Spleen (tissue), 7 donors: ENCODE data around the gene PSMD1.

Source experiments
- CTCF ChIP-seq, 11 experiments: fragments of 200-600 bp in 7 of 11; fragments of 450-650 bp in 4 of 11; sonication (generic) in 4 of 11; IDR thresholded peaks in 8 of 11; conservative IDR thresholded peaks in 3 of 11; 1 replicate in 7 of 11; 2 replicates in 4 of 11; pipeline versions ENCODE4 v1.4.0 to v1.8.0; 2016 to 2021; ENCODE audit warnings: antibody characterized with exemption in 11 of 11, inconsistent platforms in 4 of 11, mild to moderate bottlenecking in 1 of 11
- POLR2AphosphoS5 ChIP-seq, 3 donors: sonication (generic); formaldehyde crosslinking; IDR thresholded peaks; one replicate each; pipeline ENCODE4 v1.5.1; 2017; ENCODE audit warnings: antibody characterized with exemption in 3 of 3
- donor health status: DM: no; HTN: no; CAD: no; lungs with moderate emphysema.
- donor health status: DM: no; HTN: no; CAD: no.
- donor health status: DM: no; HTN: no; CAD: no.

- TF ChIP-seq POLR2AphosphoS5 (IDR thresholded peaks at IDR 0.05) (no peak), CTCF (IDR thresholded peaks at IDR 0.05 in 8 of 11, conservative IDR thresholded peaks at IDR 0.05 in 3 of 11) (no peak)
Measured at GRCh38 chr2:231038483-231039293, 18.0 kb upstream of the PSMD1 start.
